HG02884 (cell line): ENCODE measurements around the gene CDK19.
A peak's percentile ranks its signal among the peaks of the same experiment; 100 is the strongest.

ENCODE experiments used
- ATAC-seq: cut with Tn5 transposase; IDR thresholded peaks from one replicate; pipeline ENCODE4 v1.9.1; 2021; ENCODE audit warnings: mild to moderate bottlenecking, moderate library complexity; ENCODE audit not compliant: unreplicated experiment

Gene CDK19

GRCh38 chr6:110708295-110708950, 106.8 kb downstream of the CDK19 start:
- ATAC-seq, result no peak

GRCh38 chr6:110705543-110705942, 109.7 kb downstream of the CDK19 start:
- ATAC-seq, result no peak

GRCh38 chr6:110703906-110704594, 111.2 kb downstream of the CDK19 start:
- ATAC-seq, result no peak

- peak; percentile 75 for ATAC-seq
These were observed 112.0 kb downstream of the CDK19 start for GRCh38 chr6:110703010-110703905.

- ATAC-seq, result no peak
These were observed 115.5 kb downstream of the CDK19 start for GRCh38 chr6:110699780-110700179.

- ATAC-seq, result no peak
These were observed 121.3 kb downstream of the CDK19 start for GRCh38 chr6:110693994-110694393.

- no peak for ATAC-seq
These were observed 122.0 kb downstream of the CDK19 start for GRCh38 chr6:110693296-110693695.

- no peak for ATAC-seq
These were observed 124.4 kb downstream of the CDK19 start for GRCh38 chr6:110690916-110691315.

- ATAC-seq, result no peak
These were observed 125.1 kb downstream of the CDK19 start for GRCh38 chr6:110690106-110690654.

GRCh38 chr6:110689275-110689935, 125.9 kb downstream of the CDK19 start:
- no peak for ATAC-seq

- ATAC-seq, result no peak
These were observed 126.5 kb downstream of the CDK19 start for GRCh38 chr6:110688661-110689268.

GRCh38 chr6:110687326-110687725, 127.9 kb downstream of the CDK19 start:
- no peak for ATAC-seq

GRCh38 chr6:110683241-110683640, 132.0 kb downstream of the CDK19 start:
- no peak for ATAC-seq

GRCh38 chr6:110682460-110682853, 132.8 kb downstream of the CDK19 start:
- ATAC-seq, result peak; percentile 98

- ATAC-seq, result peak; percentile 9
These were observed 133.5 kb downstream of the CDK19 start for GRCh38 chr6:110681543-110682459.

- ATAC-seq, result no peak
These were observed 138.9 kb downstream of the CDK19 start for GRCh38 chr6:110676396-110676795.

- ATAC-seq, result no peak
These were observed 141.2 kb downstream of the CDK19 start for GRCh38 chr6:110674096-110674495.

GRCh38 chr6:110672122-110672521, 143.1 kb downstream of the CDK19 start:
- no peak for ATAC-seq

GRCh38 chr6:110671447-110671846, 143.8 kb downstream of the CDK19 start:
- ATAC-seq, result no peak
